ENCODE results near the gene ERICH2. TPM values are rescaled to one million over a fixed set of nuclear protein-coding genes. Genes with fewer than 3 reads are reported as not detected.
"Not testable (repeated sequence)": the region's sequence is repeated elsewhere in the genome, so short reads cannot be mapped to it uniquely, and the experiment has no call there.

Gene ERICH2
- polyA plus RNA-seq (ENCODE audit: insufficient read length) = 0.56 TPM

- DNase-seq = no peak
Measured at GRCh38 chr2:170770008-170770605, at the start of gene ERICH2. Gene ERICH2 (plus strand): TSS chr2:170770378. CDS start chr2:170770682, 304 bp downstream.

DNA sequence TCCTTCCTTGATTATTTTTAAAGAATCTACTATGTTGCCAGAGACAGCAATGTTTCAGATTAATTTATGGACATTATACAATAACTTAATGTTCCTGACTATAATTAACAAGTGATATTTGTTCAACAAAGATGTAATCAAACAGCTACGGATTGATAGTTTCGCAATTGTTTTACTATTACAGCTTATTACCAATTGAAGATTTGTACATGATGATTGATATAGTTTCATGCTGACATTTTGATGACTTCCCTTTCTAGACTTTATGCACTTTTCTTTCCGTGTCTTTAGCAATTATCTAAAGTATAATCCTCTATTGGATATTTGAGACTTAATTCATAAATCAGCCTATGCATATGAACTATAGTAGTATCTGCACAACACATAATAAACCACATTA lies 48.5 kb upstream of the ERICH2 start:
- no peak for DNase-seq

GRCh38 chr2:170722301-170722700 lies 47.9 kb upstream of the ERICH2 start:
- no peak for DNase-seq

DNA sequence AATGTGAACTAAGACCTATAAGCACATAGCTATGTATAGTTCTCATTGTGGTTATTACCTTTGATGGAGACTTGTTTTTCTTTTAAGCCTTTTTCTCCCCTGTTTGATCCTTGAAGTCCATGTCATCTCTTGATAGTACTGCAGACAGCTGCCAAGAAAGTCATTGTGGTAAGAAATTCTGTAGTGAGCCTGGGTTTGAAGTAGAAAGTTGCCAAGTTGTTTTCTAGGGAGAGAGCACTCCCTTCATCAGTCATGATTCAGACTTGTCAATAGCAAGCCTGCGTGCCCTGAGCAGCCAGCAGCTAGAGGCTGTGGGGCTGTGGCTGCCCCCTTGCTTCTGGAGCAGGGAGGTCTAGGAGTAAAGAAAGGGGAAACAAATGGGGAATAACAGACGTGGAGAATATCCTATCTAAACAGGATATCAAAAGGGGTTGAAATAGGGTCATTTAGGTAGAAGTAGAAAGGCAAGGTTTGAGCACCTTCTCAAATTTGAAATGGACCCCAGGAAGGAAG lies 46.7 kb upstream of the ERICH2 start:
- no peak for DNase-seq

GRCh38 chr2:170733798-170734600 lies 36.2 kb upstream of the ERICH2 start:
- DNase-seq = no peak

GRCh38 chr2:170734601-170735000 lies 35.6 kb upstream of the ERICH2 start:
- not testable (repeated sequence) for DNase-seq

DNA sequence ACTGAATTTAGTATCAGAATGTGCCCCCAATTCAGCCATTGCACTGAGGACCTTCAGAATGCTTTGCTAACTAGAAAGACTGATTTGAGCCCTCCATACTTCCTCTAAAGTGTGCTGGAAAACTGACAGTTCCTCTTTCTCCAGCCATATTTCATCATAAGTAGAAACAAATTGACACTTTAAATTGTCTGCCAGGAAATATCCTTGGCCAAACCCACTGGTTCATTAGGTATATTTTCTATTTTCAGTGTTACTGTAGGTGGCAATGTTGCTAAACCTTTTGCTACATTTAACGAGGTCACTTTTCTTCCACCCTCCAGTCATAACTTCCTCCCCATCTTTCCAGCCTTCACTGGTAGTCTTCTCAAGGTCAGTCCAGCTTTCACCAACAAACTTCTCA lies 33.5 kb upstream of the ERICH2 start:
- DNase-seq = no peak

GRCh38 chr2:170737406-170737805 lies 32.8 kb upstream of the ERICH2 start:
- DNase-seq = no peak

GRCh38 chr2:170737821-170738220 lies 32.4 kb upstream of the ERICH2 start:
- DNase-seq = no peak

- no peak for DNase-seq
Measured at GRCh38 chr2:170739048-170739447, 31.1 kb upstream of the ERICH2 start.

DNA sequence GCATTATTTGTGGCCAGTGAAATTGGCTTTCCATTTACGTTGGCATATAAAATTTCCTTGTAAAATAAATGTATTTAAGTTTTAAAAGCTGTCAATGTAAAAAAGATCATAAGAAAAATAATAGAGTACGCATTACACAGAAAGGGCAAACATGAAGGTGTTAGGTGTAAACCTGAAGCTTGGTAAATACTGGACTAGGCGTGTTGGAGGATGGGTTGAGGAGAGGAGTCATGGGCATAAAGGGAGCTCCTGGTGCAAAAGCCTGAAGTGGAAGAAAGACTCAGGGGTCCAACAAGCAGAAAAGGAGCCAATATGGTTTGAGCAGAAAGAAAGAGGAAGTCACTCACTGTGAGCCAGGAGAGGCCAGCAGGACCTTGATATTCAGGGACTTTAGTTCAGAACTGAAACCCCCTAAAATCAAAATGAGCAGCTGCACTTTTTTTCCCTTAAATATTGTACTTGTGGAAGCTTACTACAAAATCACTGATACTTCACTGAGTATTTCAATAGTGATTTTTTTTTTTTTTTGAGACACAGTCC lies 30.6 kb upstream of the ERICH2 start:
- DNase-seq = no peak

- DNase-seq = no peak
Measured at GRCh38 chr2:170740660-170741059, 29.5 kb upstream of the ERICH2 start.

DNA sequence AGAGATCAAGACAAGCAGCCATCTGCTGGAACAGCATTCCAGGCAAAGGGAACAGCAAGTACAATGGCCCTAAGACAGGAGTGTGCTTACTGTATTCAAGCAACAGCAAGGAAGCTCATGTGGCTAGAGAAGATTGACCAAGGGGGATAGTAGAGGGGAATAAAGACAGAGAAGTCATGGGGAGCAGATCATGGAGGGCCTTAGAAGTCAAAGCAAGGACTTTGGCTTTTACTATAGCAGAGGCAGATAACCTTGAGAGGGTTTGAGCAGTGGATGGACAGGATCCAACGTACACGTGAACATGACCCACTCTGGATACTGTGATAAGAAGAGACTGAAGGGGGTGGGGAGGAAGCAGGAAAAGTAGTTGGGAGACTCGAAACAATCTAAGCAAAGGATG lies 28.2 kb upstream of the ERICH2 start:
- DNase-seq = no peak

GRCh38 chr2:170742896-170743529 lies 27.2 kb upstream of the ERICH2 start:
- DNase-seq = no peak

DNA sequence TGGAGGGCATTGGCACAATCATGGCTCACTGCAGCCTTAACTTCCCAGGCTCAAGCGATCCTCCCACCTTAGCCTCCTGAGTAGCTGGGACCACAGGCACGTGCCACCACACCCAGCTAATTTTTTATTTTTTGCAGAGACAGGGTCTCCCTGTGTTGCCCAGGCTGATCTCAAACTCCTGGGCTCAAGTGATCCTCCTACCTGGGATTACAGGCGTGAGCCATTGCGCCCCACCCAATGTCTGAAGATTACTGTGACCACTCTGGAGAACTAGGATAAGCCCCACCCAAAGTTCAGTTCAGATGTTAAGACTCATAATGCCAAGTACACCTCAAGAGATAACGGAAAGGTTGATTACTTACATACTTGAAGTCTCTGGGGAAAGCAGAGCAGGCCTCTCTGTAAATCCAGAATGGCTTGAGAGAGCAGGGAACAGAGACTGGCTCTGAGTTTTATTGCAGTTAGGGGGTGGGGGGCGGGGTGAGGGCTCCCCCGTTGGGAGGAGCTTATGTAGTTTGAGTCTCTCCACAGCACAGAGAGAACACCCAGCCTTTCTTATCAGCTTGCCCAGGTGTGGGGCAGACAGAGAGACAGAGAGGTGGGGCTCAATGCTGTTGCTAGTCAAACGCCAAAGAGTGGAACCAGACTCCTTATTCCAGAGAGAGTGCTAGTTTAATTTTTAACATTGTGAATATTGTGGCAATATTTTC lies 26.5 kb upstream of the ERICH2 start:
- DNase-seq = no peak

DNA sequence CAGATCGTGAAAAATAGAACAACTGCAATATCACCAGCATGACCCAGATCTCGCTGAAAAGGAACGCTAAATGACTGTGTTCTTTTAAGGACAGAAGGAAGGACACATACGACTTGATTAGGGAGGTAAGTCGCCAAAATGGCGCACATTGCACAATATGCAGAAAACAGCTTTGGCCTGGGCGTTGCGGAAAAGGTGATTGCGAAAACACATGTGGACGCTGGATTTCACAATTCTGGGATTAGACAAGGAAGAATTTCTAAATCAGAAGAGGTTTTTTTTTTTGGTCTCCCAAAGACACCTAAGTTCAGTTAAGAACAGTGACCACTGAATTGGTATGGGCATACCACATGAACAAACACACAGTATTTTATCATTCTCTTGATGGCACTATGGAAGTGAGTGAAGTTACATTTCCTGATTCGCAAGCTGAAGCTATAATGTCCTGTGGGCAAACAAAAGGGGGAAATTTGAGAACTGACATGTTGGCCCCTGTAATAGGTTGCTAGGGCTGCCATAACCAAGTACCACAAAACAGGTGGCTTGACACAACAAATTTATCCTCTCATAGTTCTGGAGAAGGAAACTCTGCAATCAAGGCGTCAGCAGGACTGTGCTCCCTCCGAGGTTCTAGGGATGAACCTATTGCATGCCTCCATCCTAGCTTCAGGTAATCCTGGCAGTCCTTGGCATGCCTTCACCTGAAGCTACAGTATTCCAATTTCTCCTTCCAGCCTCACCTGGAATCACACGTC lies 25.8 kb upstream of the ERICH2 start:
- DNase-seq = no peak

- DNase-seq = no peak
Measured at GRCh38 chr2:170745305-170745704, 24.9 kb upstream of the ERICH2 start.

DNA sequence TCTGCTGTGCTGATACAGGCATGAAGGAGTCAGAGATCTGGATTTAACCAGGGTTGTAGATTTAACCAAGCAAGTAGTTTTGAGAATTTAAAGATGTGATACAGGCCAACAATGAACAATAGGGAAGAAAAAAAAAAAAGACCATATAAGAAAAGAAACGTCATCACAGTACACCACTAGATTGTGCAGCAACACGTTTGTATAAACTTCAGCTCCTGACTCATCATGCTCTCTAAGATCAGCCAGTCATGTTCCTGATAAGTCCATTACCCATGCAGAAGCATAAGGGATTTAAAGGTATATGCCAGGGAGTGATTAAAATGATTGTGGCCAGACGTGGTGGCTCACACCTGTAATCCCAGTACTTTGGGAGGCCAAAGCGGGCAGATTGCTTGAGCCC lies 22.3 kb upstream of the ERICH2 start:
- DNase-seq = no peak

DNA sequence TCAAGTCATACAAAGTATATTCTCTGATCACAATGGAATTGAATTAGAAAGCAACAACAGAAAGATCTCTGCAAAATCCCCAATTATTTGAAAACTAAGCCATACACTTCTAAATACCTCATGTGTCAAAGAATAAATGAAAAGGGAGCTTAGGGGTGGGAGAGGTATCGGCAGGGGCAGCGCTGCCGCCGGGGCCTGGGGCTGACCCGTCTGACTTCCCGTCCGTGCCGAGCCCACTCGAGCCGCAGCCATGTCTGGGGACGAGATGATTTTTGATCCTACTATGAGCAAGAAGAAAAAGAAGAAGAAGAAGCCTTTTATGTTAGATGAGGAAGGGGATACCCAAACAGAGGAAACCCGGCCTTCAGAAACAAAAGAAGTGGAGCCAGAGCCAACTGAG lies 18.6 kb upstream of the ERICH2 start:
- DNase-seq = not testable (repeated sequence)

DNA sequence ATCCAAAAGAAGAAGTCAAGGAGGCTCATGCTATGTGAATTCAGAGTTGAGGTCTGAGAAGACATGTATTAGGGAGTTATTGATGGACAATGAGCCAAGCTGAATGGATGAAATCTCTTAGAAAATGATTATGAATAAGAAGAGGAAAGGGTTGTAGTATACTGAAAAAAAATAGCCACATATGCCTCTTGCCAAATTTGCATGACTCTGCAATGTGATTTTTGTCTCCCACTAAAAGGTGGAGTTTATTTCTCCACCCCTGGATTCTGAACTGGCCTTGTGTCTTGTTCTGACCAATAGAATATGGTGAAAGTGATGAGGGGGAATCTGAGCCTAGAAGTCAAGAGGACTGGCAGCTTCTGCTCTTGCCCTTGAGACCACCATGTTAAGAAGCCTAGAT lies 8.6 kb upstream of the ERICH2 start:
- no peak for DNase-seq

GRCh38 chr2:170762760-170763159 lies 7.4 kb upstream of the ERICH2 start:
- no peak for DNase-seq

DNA sequence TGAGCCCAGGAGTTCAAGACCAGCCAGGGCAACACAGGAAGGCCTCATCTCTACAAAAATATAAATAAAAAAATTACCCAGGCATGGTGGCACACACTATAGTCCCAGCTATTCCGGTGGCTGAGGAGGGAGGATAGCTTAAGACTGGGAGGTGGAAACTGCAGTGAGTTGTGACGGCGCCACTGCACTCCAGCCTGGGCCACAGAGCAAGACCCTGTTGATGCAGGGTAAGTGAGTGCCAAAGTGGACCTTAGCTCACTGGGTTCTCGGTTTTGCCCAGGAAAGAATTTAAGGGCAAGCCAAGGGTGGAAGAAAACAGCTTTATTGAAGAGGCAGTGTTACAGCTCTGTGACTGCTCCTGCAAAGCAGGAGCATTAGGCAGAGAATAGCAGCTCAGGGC lies 6.9 kb upstream of the ERICH2 start:
- no peak for DNase-seq

Data from hindlimb muscle (tissue), 1 donor.